Esophagus squamous epithelium (tissue), 5 donors: Measurements from ENCODE around the gene PRR5L. TPM values are rescaled to one million over a fixed set of nuclear protein-coding genes. Genes with fewer than 3 reads are reported as not detected.

ENCODE experiments used
- DNase-seq: peaks from one replicate; lab custom pipeline; 2025; lab: John Stamatoyannopoulos, UW
- H3K27ac ChIP-seq, 4 donors: fragments of 200-600 bp; sonication (generic); one replicate each; pipeline ENCODE4 v1.5.1; 2016 to 2019; ENCODE audit warnings: mild to moderate bottlenecking in 1 of 4
- H3K27me3 ChIP-seq, 4 donors: fragments of 200-600 bp; sonication (generic); 1 replicate in 3 of 4; 2 replicates in 1 of 4; pipeline versions ENCODE4 v1.5.1 to v1.6.0; 2017 to 2021; ENCODE audit warnings: antibody characterized with exemption in 1 of 4
- H3K36me3 ChIP-seq, 3 donors: fragments of 200-600 bp; sonication (generic); one replicate each; pipeline ENCODE4 v1.5.1; 2016 to 2019
- H3K4me1 ChIP-seq, 3 donors: fragments of 200-600 bp; sonication (generic); one replicate each; pipeline ENCODE4 v1.5.1; 2017 to 2019
- H3K4me3 ChIP-seq, 4 donors: fragments of 200-600 bp; sonication (generic); 1 replicate in 3 of 4; 2 replicates in 1 of 4; pipeline ENCODE4 v1.5.1; 2016 to 2019; ENCODE audit warnings: mild to moderate bottlenecking in 2 of 4, moderate library complexity in 1 of 4
- H3K9me3 ChIP-seq, 3 donors: fragments of 200-600 bp; sonication (generic); one replicate each; pipeline ENCODE4 v1.5.1; 2016 to 2019
- POLR2A ChIP-seq, 4 donors: fragments of 450-650 bp; IDR thresholded peaks; one replicate each; pipeline ENCODE4 v1.6.1; 2017; ENCODE audit warnings: antibody characterized with exemption in 4 of 4, mild to moderate bottlenecking in 4 of 4, moderate library complexity in 3 of 4
- WGBS, 2 donors: methylation state at CpG; one replicate each; pipeline ENCODE4 v1.1.5; 2018; 5-methylcytosine and 5-hydroxymethylcytosine counted together
- intact Hi-C: fragments of 100-400 bp; cut with DNase I; formaldehyde crosslinking; loops from one replicate; pipeline ENCODE4 v1.15.0; 2022
- total RNA-seq, 4 donors: library from RNA; depleted of rRNA; stranded (reverse); fragments of >200 nt; gene quantifications; one replicate each; pipeline ENCODE4 v1.1.0, GENCODE V29; 2016
- TF ChIP-seq, protein P1 (sequence below), 6 experiments: fragments of 450-650 bp in 4 of 6; fragments of 200-600 bp in 2 of 6; sonication (generic) in 2 of 6; IDR thresholded peaks; one replicate each; pipeline ENCODE4 v1.5.1; 2016 to 2019; ENCODE audit warnings: antibody characterized with exemption in 6 of 6, mild to moderate bottlenecking in 4 of 6, moderate library complexity in 4 of 6
- donor health status: DM: yes; HTN: yes; CAD: no.

Gene PRR5L
- total RNA-seq, 4 donors from 2014 or later = 1.4 to 5.7 (median 1.8) TPM

GRCh38 chr11:36278531-36279282 is 17.4 kb upstream of the PRR5L start:
- WGBS, 2 donors = 78 to 83% methylated on average over 6 to 12 of the region's 13 CpGs
- TF ChIP-seq, protein P1, sequence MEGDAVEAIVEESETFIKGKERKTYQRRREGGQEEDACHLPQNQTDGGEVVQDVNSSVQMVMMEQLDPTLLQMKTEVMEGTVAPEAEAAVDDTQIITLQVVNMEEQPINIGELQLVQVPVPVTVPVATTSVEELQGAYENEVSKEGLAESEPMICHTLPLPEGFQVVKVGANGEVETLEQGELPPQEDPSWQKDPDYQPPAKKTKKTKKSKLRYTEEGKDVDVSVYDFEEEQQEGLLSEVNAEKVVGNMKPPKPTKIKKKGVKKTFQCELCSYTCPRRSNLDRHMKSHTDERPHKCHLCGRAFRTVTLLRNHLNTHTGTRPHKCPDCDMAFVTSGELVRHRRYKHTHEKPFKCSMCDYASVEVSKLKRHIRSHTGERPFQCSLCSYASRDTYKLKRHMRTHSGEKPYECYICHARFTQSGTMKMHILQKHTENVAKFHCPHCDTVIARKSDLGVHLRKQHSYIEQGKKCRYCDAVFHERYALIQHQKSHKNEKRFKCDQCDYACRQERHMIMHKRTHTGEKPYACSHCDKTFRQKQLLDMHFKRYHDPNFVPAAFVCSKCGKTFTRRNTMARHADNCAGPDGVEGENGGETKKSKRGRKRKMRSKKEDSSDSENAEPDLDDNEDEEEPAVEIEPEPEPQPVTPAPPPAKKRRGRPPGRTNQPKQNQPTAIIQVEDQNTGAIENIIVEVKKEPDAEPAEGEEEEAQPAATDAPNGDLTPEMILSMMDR (IDR thresholded peaks at IDR 0.05) = no peak
- no peak for TF ChIP-seq POLR2A (IDR thresholded peaks at IDR 0.05)
- Histone ChIP-seq H3K27me3 (no peaks in the 10 kb centered on the region), H3K4me3 (no peak overlapping the region), H3K27ac (no peak overlapping the region), H3K9me3 (no peaks in the 10 kb centered on the region), H3K36me3 (peaks cover 6 to 71% (median 10%) of the 10 kb centered on the region in 3 donors), H3K4me1 (peaks cover 0 to 5% (median 0%) of the 10 kb centered on the region in 3 donors)
- intact Hi-C loops = no loop called here
- no peak for DNase-seq

DNA sequence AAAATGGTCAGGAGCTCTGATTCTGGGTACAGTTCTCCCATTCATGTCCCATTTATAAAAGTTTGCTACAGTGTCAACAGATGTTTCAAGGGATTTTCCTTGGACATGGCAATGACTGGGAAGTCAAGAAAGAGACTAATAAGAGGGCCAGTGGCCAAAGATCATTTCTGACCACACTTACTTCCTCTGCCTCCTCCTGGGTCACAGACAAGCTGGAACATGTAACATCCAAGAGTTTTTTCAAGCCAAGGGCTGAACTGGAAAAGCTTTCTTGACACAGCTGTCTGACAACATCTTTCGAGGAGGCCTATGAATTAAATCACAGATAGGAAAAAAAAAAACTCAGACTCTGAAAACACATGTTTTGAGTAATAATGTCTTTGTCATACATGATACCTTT is 15.6 kb upstream of the PRR5L start:
- intact Hi-C loops = no loop called here
- Histone ChIP-seq H3K27me3 (no peaks in the 10 kb centered on the region), H3K36me3 (peaks cover 6 to 54% (median 7%) of the 10 kb centered on the region in 3 donors), H3K4me1 (peaks cover 0 to 5% (median 0%) of the 10 kb centered on the region in 3 donors), H3K4me3 (no peak overlapping the region), H3K27ac (no peak overlapping the region), H3K9me3 (no peaks in the 10 kb centered on the region)
- no peak for TF ChIP-seq POLR2A (IDR thresholded peaks at IDR 0.05)
- TF ChIP-seq, protein P1 (IDR thresholded peaks at IDR 0.05) = no peak
- no peak for DNase-seq
- WGBS, 2 donors = 38 to 47% methylated on average over 1 of the region's 1 CpG

DNA sequence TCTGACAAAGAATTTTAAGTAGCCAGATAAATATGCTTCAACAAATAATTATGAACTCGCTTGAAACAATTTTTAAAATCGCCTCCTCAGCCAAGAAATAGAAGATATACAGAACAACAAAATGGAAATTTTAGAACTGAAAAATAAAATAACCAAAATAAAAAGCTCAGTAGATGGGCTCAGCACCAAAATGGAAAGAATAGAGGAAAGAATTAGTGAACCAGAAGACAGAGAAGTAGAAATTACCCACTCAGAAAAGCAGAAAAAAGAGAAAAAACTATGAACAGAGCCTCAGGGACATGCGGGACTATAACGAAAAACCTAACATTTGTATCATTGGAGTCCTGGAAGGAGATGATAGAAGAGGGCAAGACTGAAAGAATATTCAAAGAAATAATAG is 14.2 kb upstream of the PRR5L start:
- 75 to 96% methylated on average over 4 of the region's 4 CpGs for whole genome bisulfite sequencing, 2 donors
- intact Hi-C loops = no loop called here
- TF ChIP-seq, protein P1 (IDR thresholded peaks at IDR 0.05) = no peak
- no peak for TF ChIP-seq POLR2A (IDR thresholded peaks at IDR 0.05)

DNA sequence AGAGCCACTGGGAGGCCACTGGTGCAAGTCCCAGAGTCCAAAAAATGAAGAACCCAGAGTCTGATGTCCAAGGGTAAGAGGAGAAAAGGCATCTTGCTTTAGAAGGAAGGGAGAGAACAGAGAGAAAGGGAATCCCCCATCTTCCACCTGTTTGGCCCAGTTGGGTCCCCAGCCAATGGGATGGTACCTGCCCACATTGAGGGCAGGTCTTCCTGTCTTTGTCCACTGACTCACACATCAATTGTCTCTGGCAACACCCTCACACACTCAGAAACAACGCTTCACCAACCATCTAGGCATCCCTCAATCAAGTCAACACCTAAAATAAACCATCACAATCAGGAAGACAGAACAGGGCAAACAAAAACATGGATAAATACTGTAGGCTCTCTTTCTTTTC is 13.2 kb upstream of the PRR5L start:
- no peaks in the 10 kb centered on the region for H3K9me3 ChIP-seq
- no peak overlapping the region for H3K27ac ChIP-seq
- peaks cover 0 to 11% (median 2%) of the 10 kb centered on the region in 3 donors for H3K4me1 ChIP-seq
- H3K4me3 ChIP-seq = no peak overlapping the region
- 60 to 72% methylated on average over 1 of the region's 1 CpG for WGBS, 2 donors
- no peaks in the 10 kb centered on the region for H3K27me3 ChIP-seq
- intact Hi-C loops = no loop called here
- DNase-seq = no peak
- TF ChIP-seq POLR2A (IDR thresholded peaks at IDR 0.05) = no peak
- TF ChIP-seq, protein P1 (IDR thresholded peaks at IDR 0.05) = no peak
- H3K36me3 ChIP-seq = peaks cover 6 to 30% (median 7%) of the 10 kb centered on the region in 3 donors

More for the DNA sequence above, 14.2 kb upstream of the PRR5L start:
- no peak overlapping the region for H3K27ac ChIP-seq
- no peaks in the 10 kb centered on the region for H3K9me3 ChIP-seq
- peaks cover 6 to 40% (median 7%) of the 10 kb centered on the region in 3 donors for H3K36me3 ChIP-seq
- H3K4me3 ChIP-seq = no peak overlapping the region
- H3K27me3 ChIP-seq = no peaks in the 10 kb centered on the region
- no peak for DNase-seq
- H3K4me1 ChIP-seq = peaks cover 0 to 5% (median 0%) of the 10 kb centered on the region in 3 donors

GRCh38 chr11:36288442-36289225 is 7.5 kb upstream of the PRR5L start:
- intact Hi-C loops = no loop called here
- Histone ChIP-seq H3K27me3 (no peaks in the 10 kb centered on the region), H3K27ac (peak overlapping the region; percentile 60 to 74 (median 67)), H3K9me3 (no peaks in the 10 kb centered on the region), H3K4me1 (peaks cover 3 to 21% (median 12%) of the 10 kb centered on the region in 3 donors), H3K4me3 (peak overlapping the region; percentile 51 to 85 (median 68)), H3K36me3 (no peaks in the 10 kb centered on the region)
- TF ChIP-seq, protein P1 (IDR thresholded peaks at IDR 0.05) = no peak
- no peak for TF ChIP-seq POLR2A (IDR thresholded peaks at IDR 0.05)
- 33 to 46% methylated on average over 23 to 30 of the region's 31 CpGs for WGBS, 2 donors
- DNase-seq = no peak
